ENCODE data around the gene ANGPTL2. TPM values are rescaled to one million over a fixed set of nuclear protein-coding genes. Genes with fewer than 3 reads are reported as not detected.

ANGPTL2 gene
- total and polyA plus RNA-seq, 2 of the 4 experiments (the other 2 are of a cell fraction) = 9.5 to 25.1 TPM

GRCh38 chr9:127102176-127102575 is 20.3 kb downstream of the ANGPTL2 start:
- Histone ChIP-seq H3K27me3 (ENCODE audit: control insufficient read depth, insufficient read depth, low read length) (no peaks in the 10 kb centered on the region), H3K14ac (replicated peaks; ENCODE audit: low read depth, low read length) (no peak overlapping the region), H3K79me1 (ENCODE audit: low read depth in 1 of 2, low read length in 2 of 2) (peaks cover 6 to 18% of the 10 kb centered on the region in 2 experiments; a peak in 2 of 4 replicates), H2BK5ac (ENCODE audit: low read depth, low read length, poor library complexity, severe bottlenecking) (no peak overlapping the region), H2BK15ac (ENCODE audit: low read depth, low read length) (peak overlapping the region; percentile 39; the same call in 1 of the 3 replicates), H3K23ac (ENCODE audit: low read depth, low read length) (peak overlapping the region; percentile 78), H2AFZ (replicated peaks; ENCODE audit: low read length, poor library complexity) (no peak overlapping the region), H4K91ac (ENCODE audit: insufficient read depth, low read depth, low read length) (no peak overlapping the region), H4K5ac (ENCODE audit: low read depth, low read length) (no peak overlapping the region), H3K4me2 (ENCODE audit: low read depth, low read length) (0 out of 2 replicates have a peak overlapping the region, but pooled peaks have one; percentile 40), H3K9me3 (ENCODE audit: control insufficient read depth, insufficient read depth, low read length) (no peaks in the 10 kb centered on the region), H3K9me1 (ENCODE audit: insufficient read depth, low read length) (peaks cover 13% of the 10 kb centered on the region), H4K20me1 (ENCODE audit: insufficient read depth, low read length) (peaks cover 21% of the 10 kb centered on the region; the same call in 1 of the 2 replicates), H3K36me3 (ENCODE audit: control insufficient read depth, insufficient read depth, low read length) (peaks cover 72% of the 10 kb centered on the region), H3K9ac (ENCODE audit: low read depth, low read length) (no peak overlapping the region), H4K8ac (ENCODE audit: low read depth in 2 of 2, low read length in 2 of 2) (no peak overlapping the region; a peak in 1 of 4 replicates), H2AK5ac (ENCODE audit: low read depth, low read length) (no peak overlapping the region), H2BK20ac (ENCODE audit: low read depth, low read length) (no peak overlapping the region), H3K4me3 (ENCODE audit: insufficient read depth, low read depth, low read length) (no peak overlapping the region), H3K4ac (ENCODE audit: low read depth, low read length) (no peak overlapping the region), H2BK120ac (ENCODE audit: low read depth, low read length) (no peak overlapping the region), H3K4me1 (ENCODE audit: control insufficient read depth, insufficient read depth, low read length) (peaks cover 19% of the 10 kb centered on the region), H2AK9ac (replicated peaks; ENCODE audit: low read depth, low read length, poor library complexity) (no peak overlapping the region), H3K27ac (ENCODE audit: insufficient read depth, low read length) (no peak overlapping the region; the same call in 1 of the 2 replicates), H3K18ac (ENCODE audit: low read depth, low read length) (0 out of 2 replicates have a peak overlapping the region, but pooled peaks have one; percentile 38), H3K56ac (ENCODE audit: extremely low read depth, insufficient read depth, low read length) (no peak overlapping the region)
- dilution Hi-C loops (cut with HindIII; ENCODE audit: low sequenced_read_pairs, unreplicated experiment) = no loop called here
- DNase-seq (peak; percentile 76), ATAC-seq (ENCODE audit: low read depth) (peak; percentile 68)
- in situ Hi-C loops (cut with MboI; ENCODE audit: low sequenced_read_pairs) = no loop called here
- intact Hi-C loops (cut with micrococcal nuclease) = loop anchor here (5.0 kb wide), 2 partner anchors 95 to 135 kb away; no protein-coding TSS in a partner anchor
- TF ChIP-seq CHD1 (IDR thresholded peaks at IDR 0.05; ENCODE audit: low read depth, low read length) = no peak
- no peak for TF ChIP-seq FOS (IDR thresholded peaks at IDR 0.05; ENCODE audit: low read depth, low read length)
- TF ChIP-seq CEBPB (IDR thresholded peaks at IDR 0.05; ENCODE audit: low read depth, low read length) = no peak
- no peak for TF ChIP-seq RAD21 (IDR thresholded peaks at IDR 0.05; ENCODE audit: low read length)
- no peak for TF ChIP-seq CTCF (conservative IDR thresholded peaks at IDR 0.05; ENCODE audit: low read depth, low read length)
- no peak for TF ChIP-seq MAFK (IDR thresholded peaks at IDR 0.05; ENCODE audit: low read depth, low read length)
- TF ChIP-seq NFE2L2 (IDR thresholded peaks at IDR 0.05; ENCODE audit: low read depth, low read length) = no peak
- no peak for TF ChIP-seq ELK1 (IDR thresholded peaks at IDR 0.05; ENCODE audit: borderline replicate concordance, low read depth, low read length)
- TF ChIP-seq SMC3 (IDR thresholded peaks at IDR 0.05; ENCODE audit: low read depth, low read length) = no peak
- TF ChIP-seq RFX5 (IDR thresholded peaks at IDR 0.05; ENCODE audit: low read depth, low read length) = no peak
- no peak for TF ChIP-seq BHLHE40 (IDR thresholded peaks at IDR 0.05; ENCODE audit: low read depth, low read length)
- ChIA-PET POLR2A (ENCODE audit: unreplicated experiment) (no interaction called here), CTCF (no interaction called here)
- BruUV-seq (replicated peaks) = no TSS peak
